GM12878 (cell line): ENCODE measurements around the gene TPST1. TPM values are rescaled to one million over a fixed set of nuclear protein-coding genes. Genes with fewer than 3 reads are reported as not detected.

ENCODE experiments used
- ATAC-seq: fragments of 200-7000 bp; cut with Tn5 transposase; 3 replicates; pipeline ENCODE4 v1.9.1; 2020; ENCODE audit warnings: mild to moderate bottlenecking, moderate library complexity
- BruUV-seq: library from RNA; stranded (reverse); fragments of 400-500 nt; replicated peaks from 2 replicates; lab custom pipeline; 2021; lab: Mats Ljungman, UMichigan
- CTCF ChIA-PET: fragments of 300-600 bp; sonication (Branson Sonifier 250); formaldehyde crosslinking; extraction: SDS; loops from one replicate; lab custom pipeline; 2021; ENCODE audit warnings: inconsistent platforms; lab: Yijun Ruan, JAX
- POLR2A ChIA-PET: fragments of 350-600 bp; formaldehyde crosslinking; extraction: SDS; loops from one replicate; lab custom pipeline; 2021; ENCODE audit warnings: inconsistent platforms; lab: Charles Lee
- RAD21 ChIA-PET: fragments of 300-600 bp; sonication (Branson Sonifier 250); formaldehyde crosslinking; loops from one replicate; lab custom pipeline; 2023; ENCODE audit warnings: antibody characterized with exemption; ENCODE audit not compliant: unreplicated experiment; lab: Charles Lee
- SMC1A ChIA-PET: fragments of 300-600 bp; sonication (Branson Sonifier 250); formaldehyde crosslinking; loops from one replicate; lab custom pipeline; 2023; ENCODE audit not compliant: unreplicated experiment, uncharacterized antibody; lab: Charles Lee
- DNase-seq: peaks from one replicate; pipeline ENCODE4 v3.0.0-alpha.2; 2011; ENCODE audit warnings: low read depth, low spot score
- FAIRE-seq: peaks from 3 replicates; lab custom pipeline; 2011; peaks lifted over from hg19 to GRCh38; lab: Jason Lieb, UNC
- H2AFZ ChIP-seq: 2 replicates; pipeline ENCODE4 v1.6.0; 2011; ENCODE audit warnings: low read depth, low read length, control low read depth; ENCODE audit not compliant: control insufficient read depth
- H3K27ac ChIP-seq: 2 replicates; pipeline ENCODE4 v1.5.1; 2011; ENCODE audit warnings: control low read depth; ENCODE audit not compliant: control insufficient read depth, insufficient read depth
- H3K27me3 ChIP-seq, 2 experiments: replicated peaks in 1 of 2; 2 replicates each; pipeline versions ENCODE4 v1.6.0 to v1.6.1; 2011; ENCODE audit warnings: low read length in 1 of 2; ENCODE audit not compliant: control insufficient read depth in 2 of 2, insufficient read depth in 2 of 2
- H3K36me3 ChIP-seq, 2 experiments: 2 replicates each; pipeline ENCODE4 v1.5.1; 2011; ENCODE audit warnings: low read length in 1 of 2; ENCODE audit not compliant: control insufficient read depth in 2 of 2, insufficient read depth in 2 of 2
- H3K4me1 ChIP-seq: 2 replicates; pipeline ENCODE4 v1.6.1; 2011; ENCODE audit warnings: mild to moderate bottlenecking, low read length, moderate library complexity, mixed read lengths; ENCODE audit not compliant: control insufficient read depth, insufficient read depth
- H3K4me2 ChIP-seq: 2 replicates; pipeline ENCODE4 v1.6.0; 2011; ENCODE audit warnings: control low read depth; ENCODE audit not compliant: control insufficient read depth, insufficient read depth
- H3K4me3 ChIP-seq: fragments of 200-600 bp; sonication (generic); 2 replicates; pipeline ENCODE4 v1.5.1; 2016
- H3K79me2 ChIP-seq: 2 replicates; pipeline ENCODE4 v1.6.0; 2011; ENCODE audit warnings: low read length; ENCODE audit not compliant: control insufficient read depth, insufficient read depth
- H3K9ac ChIP-seq: 2 replicates; pipeline ENCODE4 v1.8.0; 2011; ENCODE audit warnings: low read length, control low read depth, mixed read lengths; ENCODE audit not compliant: control insufficient read depth, insufficient read depth
- H3K9me3 ChIP-seq: replicated peaks from 3 replicates; pipeline ENCODE4 v1.5.1; 2011; ENCODE audit warnings: mild to moderate bottlenecking, low read length; ENCODE audit not compliant: control insufficient read depth, insufficient read depth
- H4K20me1 ChIP-seq: 2 replicates; pipeline ENCODE4 v1.6.0; 2011; ENCODE audit not compliant: control insufficient read depth, insufficient read depth
- FOXM1 ChIP-seq: IDR thresholded peaks from 2 replicates; pipeline ENCODE4 v1.6.1; 2012; ENCODE audit warnings: low read depth, mild to moderate bottlenecking, inconsistent platforms, low read length, moderate library complexity
- MEF2B ChIP-seq: fragments of 450-650 bp; IDR thresholded peaks from 2 replicates; pipeline ENCODE4 v1.6.1; 2018; ENCODE audit warnings: mild to moderate bottlenecking, moderate library complexity; ENCODE audit not compliant: partially characterized antibody, poor library complexity, severe bottlenecking
- MTA2 ChIP-seq: fragments of 450-650 bp; IDR thresholded peaks from 2 replicates; pipeline ENCODE4 v1.6.1; 2016; ENCODE audit warnings: low read depth, mild to moderate bottlenecking, moderate library complexity
- NR2C2 ChIP-seq: IDR thresholded peaks from 2 replicates; pipeline ENCODE4 v1.6.1; 2011; ENCODE audit warnings: borderline replicate concordance, low read depth; ENCODE audit not compliant: control insufficient read depth, insufficient read length
- PBX3 ChIP-seq: IDR thresholded peaks from 2 replicates; pipeline ENCODE4 v1.6.1; 2011; ENCODE audit warnings: mild to moderate bottlenecking, low read depth, low read length, moderate library complexity; ENCODE audit not compliant: insufficient replicate concordance
- PML ChIP-seq: IDR thresholded peaks from 2 replicates; pipeline ENCODE4 v1.6.1; 2012; ENCODE audit warnings: low read length, inconsistent platforms
- RELB ChIP-seq: fragments of 450-650 bp; IDR thresholded peaks from 2 replicates; pipeline ENCODE4 v1.6.1; 2017; ENCODE audit warnings: low read depth, mild to moderate bottlenecking, moderate library complexity
- SRF ChIP-seq, 2 experiments: IDR thresholded peaks; 2 replicates each; pipeline ENCODE4 v1.6.1; 2011; ENCODE audit warnings: low read depth in 2 of 2, low read length in 2 of 2, mild to moderate bottlenecking in 1 of 2, moderate library complexity in 1 of 2
- ZNF24 ChIP-seq: fragments of 450-650 bp; IDR thresholded peaks from 2 replicates; pipeline ENCODE4 v1.6.1; 2017; ENCODE audit warnings: antibody characterized with exemption, mild to moderate bottlenecking
- in situ Hi-C: fragments of 300-500 bp; cut with MboI; formaldehyde crosslinking; loops from 9 replicates; pipeline ENCODE4 v1.14.3; 2018; ENCODE audit warnings: mixed read lengths
- intact Hi-C: fragments of 100-400 bp; cut with micrococcal nuclease; formaldehyde crosslinking; loops from one replicate; pipeline ENCODE4 v1.14.2; 2022; ENCODE audit not compliant: unreplicated experiment
- polyA plus RNA-seq, 11 experiments: library from polyadenylated mRNA; depleted of rRNA in 4 of 11; unstranded in 6 of 11; stranded (reverse) in 5 of 11; fragments of >200 nt; fragmentation: Nextera tagmentation in 4 of 11; fragmentation: Illumina TruSeq in 1 of 11; extraction: Ambion mirVana in 4 of 11; extraction: Trizol in 1 of 11; gene quantifications; 1 replicate in 1 of 11; 2 replicates in 10 of 11; pipeline versions ENCODE4 v1.2.1 to v1.2.3, GENCODE V29; 2011 to 2016; ENCODE audit warnings: inconsistent platforms in 2 of 11, missing spikeins in 2 of 11, low read depth in 1 of 11
- total RNA-seq, 4 experiments: library from RNA; depleted of rRNA in 3 of 4; stranded (reverse); fragments of >200 nt in 3 of 4; fragmentation: Illumina TruSeq in 1 of 4; extraction: Trizol in 1 of 4; gene quantifications; 2 replicates each; pipeline versions ENCODE4 v1.2.1 to v1.2.3, GENCODE V29; 2013 to 2021
- TF ChIP-seq, protein P1 (sequence below): fragments of 450-650 bp; IDR thresholded peaks from 2 replicates; pipeline ENCODE4 v1.6.1; 2016; ENCODE audit warnings: mild to moderate bottlenecking
- TF ChIP-seq, protein P2 (sequence below): fragments of 150-350 bp; IDR thresholded peaks from 2 replicates; pipeline ENCODE4 v1.6.1; 2016; ENCODE audit warnings: low read depth, low read length
- TF ChIP-seq, protein P3 (sequence below): fragments of 450-650 bp; formaldehyde crosslinking; IDR thresholded peaks from 2 replicates; pipeline ENCODE4 v1.5.0; 2022; ENCODE audit warnings: mild to moderate bottlenecking, missing genetic modification characterization

TPST1 gene
- total and polyA plus RNA-seq, 10 of the 15 experiments (the other 5 are each of a cell fraction or from before 2014, with no cell fraction given) = 1.1 to 10.6 (median 7.5) TPM

GRCh38 chr7:66296557-66296956, 91.4 kb downstream of the TPST1 start (continued):
- TF ChIP-seq RELB = no peak

DNA sequence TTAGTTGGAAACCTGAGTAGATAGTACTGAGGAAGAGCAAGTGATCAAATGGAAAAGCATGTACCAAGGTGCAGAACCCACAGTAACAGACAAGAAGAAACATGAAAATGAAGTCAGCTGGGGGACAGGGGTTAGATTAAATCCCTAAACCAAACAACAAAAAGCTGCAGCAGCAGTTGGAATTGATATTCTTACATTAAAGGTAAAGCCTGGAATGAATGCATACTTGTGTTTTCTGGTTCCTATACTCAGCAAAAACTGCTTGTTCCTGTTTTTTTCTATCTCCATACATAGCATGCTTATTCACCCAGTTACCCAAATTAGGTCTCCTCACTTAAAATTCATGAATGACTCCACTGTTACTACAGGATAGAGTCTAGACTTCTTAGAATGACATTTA, 92.4 kb downstream of the TPST1 start:
- SMC1A ChIA-PET = no interaction called here
- Histone ChIP-seq H3K4me1 (no peaks in the 10 kb centered on the region), H3K9me3 (no peaks in the 10 kb centered on the region; the same call in 2 of the 3 replicates), H3K27ac (no peak overlapping the region), H3K4me2 (no peak overlapping the region), H4K20me1 (no peaks in the 10 kb centered on the region), H3K79me2 (no peaks in the 10 kb centered on the region), H3K4me3 (no peak overlapping the region), H3K9ac (no peak overlapping the region), H2AFZ (no peak overlapping the region), H3K27me3 (no peaks in the 10 kb centered on the region), H3K36me3 (no peaks in the 10 kb centered on the region)
- RAD21 ChIA-PET = no interaction called here
- no TSS peak for BruUV-seq
- FAIRE-seq (no peak), DNase-seq (no peak), ATAC-seq (no peak)
- intact Hi-C loops (no loop called here), in situ Hi-C loops (no loop called here)
- CTCF ChIA-PET = no interaction called here
- POLR2A ChIA-PET = no interaction called here
- TF ChIP-seq FOXM1 (no peak), MTA2 (no peak), ZNF24 (no peak), MEF2B (no peak), SRF (IDR thresholded peaks at IDR 0.05; ENCODE audit: low read depth in 2 of 2, low read length in 2 of 2) (no peak), PML (no peak), NR2C2 (no peak), PBX3 (no peak)
- TF ChIP-seq, protein P1, sequence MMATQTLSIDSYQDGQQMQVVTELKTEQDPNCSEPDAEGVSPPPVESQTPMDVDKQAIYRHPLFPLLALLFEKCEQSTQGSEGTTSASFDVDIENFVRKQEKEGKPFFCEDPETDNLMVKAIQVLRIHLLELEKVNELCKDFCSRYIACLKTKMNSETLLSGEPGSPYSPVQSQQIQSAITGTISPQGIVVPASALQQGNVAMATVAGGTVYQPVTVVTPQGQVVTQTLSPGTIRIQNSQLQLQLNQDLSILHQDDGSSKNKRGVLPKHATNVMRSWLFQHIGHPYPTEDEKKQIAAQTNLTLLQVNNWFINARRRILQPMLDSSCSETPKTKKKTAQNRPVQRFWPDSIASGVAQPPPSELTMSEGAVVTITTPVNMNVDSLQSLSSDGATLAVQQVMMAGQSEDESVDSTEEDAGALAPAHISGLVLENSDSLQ = no peak
- TF ChIP-seq, protein P2, sequence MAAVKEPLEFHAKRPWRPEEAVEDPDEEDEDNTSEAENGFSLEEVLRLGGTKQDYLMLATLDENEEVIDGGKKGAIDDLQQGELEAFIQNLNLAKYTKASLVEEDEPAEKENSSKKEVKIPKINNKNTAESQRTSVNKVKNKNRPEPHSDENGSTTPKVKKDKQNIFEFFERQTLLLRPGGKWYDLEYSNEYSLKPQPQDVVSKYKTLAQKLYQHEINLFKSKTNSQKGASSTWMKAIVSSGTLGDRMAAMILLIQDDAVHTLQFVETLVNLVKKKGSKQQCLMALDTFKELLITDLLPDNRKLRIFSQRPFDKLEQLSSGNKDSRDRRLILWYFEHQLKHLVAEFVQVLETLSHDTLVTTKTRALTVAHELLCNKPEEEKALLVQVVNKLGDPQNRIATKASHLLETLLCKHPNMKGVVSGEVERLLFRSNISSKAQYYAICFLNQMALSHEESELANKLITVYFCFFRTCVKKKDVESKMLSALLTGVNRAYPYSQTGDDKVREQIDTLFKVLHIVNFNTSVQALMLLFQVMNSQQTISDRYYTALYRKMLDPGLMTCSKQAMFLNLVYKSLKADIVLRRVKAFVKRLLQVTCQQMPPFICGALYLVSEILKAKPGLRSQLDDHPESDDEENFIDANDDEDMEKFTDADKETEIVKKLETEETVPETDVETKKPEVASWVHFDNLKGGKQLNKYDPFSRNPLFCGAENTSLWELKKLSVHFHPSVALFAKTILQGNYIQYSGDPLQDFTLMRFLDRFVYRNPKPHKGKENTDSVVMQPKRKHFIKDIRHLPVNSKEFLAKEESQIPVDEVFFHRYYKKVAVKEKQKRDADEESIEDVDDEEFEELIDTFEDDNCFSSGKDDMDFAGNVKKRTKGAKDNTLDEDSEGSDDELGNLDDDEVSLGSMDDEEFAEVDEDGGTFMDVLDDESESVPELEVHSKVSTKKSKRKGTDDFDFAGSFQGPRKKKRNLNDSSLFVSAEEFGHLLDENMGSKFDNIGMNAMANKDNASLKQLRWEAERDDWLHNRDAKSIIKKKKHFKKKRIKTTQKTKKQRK = no peak
- TF ChIP-seq, protein P3, sequence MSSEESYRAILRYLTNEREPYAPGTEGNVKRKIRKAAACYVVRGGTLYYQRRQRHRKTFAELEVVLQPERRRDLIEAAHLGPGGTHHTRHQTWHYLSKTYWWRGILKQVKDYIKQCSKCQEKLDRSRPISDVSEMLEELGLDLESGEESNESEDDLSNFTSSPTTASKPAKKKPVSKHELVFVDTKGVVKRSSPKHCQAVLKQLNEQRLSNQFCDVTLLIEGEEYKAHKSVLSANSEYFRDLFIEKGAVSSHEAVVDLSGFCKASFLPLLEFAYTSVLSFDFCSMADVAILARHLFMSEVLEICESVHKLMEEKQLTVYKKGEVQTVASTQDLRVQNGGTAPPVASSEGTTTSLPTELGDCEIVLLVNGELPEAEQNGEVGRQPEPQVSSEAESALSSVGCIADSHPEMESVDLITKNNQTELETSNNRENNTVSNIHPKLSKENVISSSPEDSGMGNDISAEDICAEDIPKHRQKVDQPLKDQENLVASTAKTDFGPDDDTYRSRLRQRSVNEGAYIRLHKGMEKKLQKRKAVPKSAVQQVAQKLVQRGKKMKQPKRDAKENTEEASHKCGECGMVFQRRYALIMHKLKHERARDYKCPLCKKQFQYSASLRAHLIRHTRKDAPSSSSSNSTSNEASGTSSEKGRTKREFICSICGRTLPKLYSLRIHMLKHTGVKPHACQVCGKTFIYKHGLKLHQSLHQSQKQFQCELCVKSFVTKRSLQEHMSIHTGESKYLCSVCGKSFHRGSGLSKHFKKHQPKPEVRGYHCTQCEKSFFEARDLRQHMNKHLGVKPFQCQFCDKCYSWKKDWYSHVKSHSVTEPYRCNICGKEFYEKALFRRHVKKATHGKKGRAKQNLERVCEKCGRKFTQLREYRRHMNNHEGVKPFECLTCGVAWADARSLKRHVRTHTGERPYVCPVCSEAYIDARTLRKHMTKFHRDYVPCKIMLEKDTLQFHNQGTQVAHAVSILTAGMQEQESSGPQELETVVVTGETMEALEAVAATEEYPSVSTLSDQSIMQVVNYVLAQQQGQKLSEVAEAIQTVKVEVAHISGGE = no peak
